GM18951 (cell line): ENCODE results near the gene IGF2BP3.

Source experiments
- POLR2A ChIP-seq: IDR thresholded peaks from 4 replicates; pipeline ENCODE4 v1.6.1; 2011; ENCODE audit warnings: mild to moderate bottlenecking; ENCODE audit not compliant: insufficient read length, insufficient read depth; ENCODE audit errors: extremely low read depth
- in situ Hi-C: fragments of 300-500 bp; cut with MboI; formaldehyde crosslinking; loops from one replicate; pipeline ENCODE4 v1.12.0; 2022; ENCODE audit warnings: low sequenced_read_pairs, mixed read lengths, inconsistent platforms; ENCODE audit not compliant: unreplicated experiment

The IGF2BP3 gene

GRCh38 chr7:23357190-23358093 is 112.8 kb downstream of the IGF2BP3 start:
- in situ Hi-C loops: no loop called here
- TF ChIP-seq POLR2A: no peak

GRCh38 chr7:23356726-23357125 is 113.6 kb downstream of the IGF2BP3 start:
- no peak for TF ChIP-seq POLR2A
- in situ Hi-C loops: no loop called here

DNA sequence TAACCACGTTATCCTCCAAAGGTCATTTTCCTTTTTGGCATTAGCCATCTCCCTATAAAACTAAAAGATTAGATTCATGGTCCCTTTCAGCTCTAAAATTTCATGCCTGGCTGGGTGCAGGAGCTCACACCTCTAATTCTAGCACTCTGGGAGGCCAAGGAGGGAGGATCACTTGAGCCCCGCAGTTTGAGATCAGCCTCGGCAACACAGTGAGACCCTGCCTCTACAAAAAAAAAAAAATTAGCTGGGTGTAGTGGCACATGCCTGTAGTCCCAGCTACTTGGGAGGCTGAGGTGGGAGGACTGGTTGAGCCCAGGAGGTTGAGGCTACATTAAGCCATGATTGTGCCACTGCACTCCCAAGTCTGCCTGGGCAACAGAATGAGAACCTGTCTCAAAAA is 114.1 kb downstream of the IGF2BP3 start:
- no peak for TF ChIP-seq POLR2A
- in situ Hi-C loops: no loop called here

DNA sequence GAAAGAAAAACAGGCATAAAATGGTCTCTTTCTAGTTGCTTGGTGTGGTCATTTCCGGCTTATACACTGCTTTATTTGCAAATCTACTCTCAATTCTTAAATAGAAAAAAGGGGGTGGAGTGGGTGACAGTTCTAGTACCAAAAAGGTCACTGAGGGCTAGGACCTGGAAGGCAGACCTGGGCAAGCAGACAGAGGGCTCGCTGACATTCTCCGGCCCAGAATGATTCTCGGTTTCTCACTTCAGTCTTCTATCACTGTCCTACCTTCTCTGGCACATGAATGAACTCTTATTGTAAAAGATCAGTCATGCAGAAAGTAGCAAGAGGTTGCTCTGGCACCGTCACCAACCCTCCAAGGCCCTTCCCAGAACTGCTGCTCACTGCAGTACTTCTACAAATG is 117.1 kb downstream of the IGF2BP3 start:
- TF ChIP-seq POLR2A: no peak
- in situ Hi-C loops: no loop called here

GRCh38 chr7:23350466-23350865 is 119.8 kb downstream of the IGF2BP3 start:
- in situ Hi-C loops: no loop called here
- TF ChIP-seq POLR2A: no peak

GRCh38 chr7:23349484-23350157 is 120.7 kb downstream of the IGF2BP3 start:
- in situ Hi-C loops: no loop called here
- no peak for TF ChIP-seq POLR2A

DNA sequence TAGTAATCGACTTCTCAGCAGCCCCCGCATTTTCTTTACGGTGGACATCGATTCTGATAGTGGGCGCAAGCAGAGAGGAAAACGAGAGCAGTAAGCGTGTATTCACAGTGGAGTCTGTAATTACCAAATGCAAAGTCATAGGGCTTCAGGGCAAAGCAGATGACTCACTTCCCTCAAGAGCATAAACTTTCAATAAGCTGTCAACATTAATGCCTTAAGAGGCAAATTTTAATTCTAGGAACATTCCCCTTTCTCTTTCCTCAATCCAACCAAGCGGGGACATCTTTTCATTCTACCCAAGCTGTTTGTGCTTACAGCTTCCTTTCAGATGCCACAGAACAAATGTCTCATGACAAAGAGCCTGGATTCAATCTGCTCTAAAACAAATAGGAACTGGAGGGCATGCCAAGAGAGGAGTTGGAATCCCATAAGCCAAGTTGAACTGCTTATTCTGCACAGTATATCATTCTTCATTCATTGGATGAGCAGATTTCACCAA is 122.6 kb downstream of the IGF2BP3 start:
- in situ Hi-C loops: no loop called here
- TF ChIP-seq POLR2A: no peak

DNA sequence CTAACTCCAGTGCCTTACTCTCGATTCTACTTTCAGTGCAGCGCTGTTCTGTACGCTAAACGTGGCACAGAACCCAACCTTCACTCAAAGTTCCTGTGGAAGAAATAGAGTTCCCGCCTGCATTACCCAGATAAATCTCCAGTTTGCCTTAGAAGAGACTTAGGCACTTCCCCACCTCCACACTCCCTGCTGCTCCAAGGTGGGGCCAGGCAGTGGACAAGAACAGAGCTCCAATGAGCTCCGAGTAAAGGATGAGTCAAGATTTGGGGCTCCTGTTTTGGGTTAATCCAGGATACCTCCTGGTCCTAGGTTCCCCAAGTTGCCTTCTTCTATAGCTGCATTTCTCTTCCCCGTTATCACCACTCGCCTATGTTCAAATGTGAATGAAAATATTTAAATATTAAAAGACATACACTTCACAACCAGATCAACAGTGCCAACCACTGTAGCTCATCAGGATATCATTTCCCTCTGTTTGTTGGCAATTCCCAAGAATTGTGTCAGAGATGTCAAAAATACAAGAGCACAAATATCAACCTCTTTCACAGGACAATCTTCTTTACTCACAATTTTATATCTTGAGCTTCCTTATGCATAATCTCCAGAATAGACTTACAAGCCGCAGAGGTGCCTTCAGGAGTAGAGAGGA is 123.1 kb downstream of the IGF2BP3 start:
- no peak for TF ChIP-seq POLR2A

GRCh38 chr7:23346316-23346715 is 124.0 kb downstream of the IGF2BP3 start:
- in situ Hi-C loops: no loop called here
- no peak for TF ChIP-seq POLR2A

More for the DNA sequence above, 123.1 kb downstream of the IGF2BP3 start:
- in situ Hi-C loops: no loop called here

- in situ Hi-C loops: no loop called here
- TF ChIP-seq POLR2A: no peak
Observed at GRCh38 chr7:23345601-23346000, 124.7 kb downstream of the IGF2BP3 start.

DNA sequence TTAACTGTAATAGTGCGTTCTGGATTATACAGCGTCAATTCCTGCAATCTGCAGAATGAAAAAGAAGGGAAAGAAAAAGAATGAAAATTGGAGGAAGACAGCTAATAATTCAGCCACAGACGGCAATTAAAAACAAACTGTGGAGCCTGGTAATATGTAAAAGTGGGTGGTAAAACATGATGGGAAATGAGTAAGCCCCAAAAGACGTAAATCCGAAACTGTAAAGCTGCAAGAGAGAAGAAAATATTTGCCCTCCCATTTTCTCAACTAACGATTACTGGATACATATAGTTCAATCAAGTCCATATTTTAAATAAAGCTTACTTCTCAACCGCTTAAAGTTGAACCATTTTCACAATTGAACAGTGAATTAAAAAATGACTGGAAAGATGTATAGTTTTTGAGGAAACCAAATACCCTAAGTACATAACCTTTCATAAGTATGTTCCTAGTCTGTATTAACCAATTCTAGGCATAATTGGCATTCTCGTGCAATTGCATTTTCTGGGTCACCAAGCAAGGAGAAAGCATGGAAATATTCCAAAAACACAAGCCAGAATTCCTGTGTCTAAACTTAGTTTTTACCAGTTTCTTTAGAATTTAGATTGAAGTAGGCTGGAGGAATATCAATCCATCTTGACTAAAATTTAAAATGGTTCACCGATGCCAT is 126.3 kb downstream of the IGF2BP3 start:
- no peak for TF ChIP-seq POLR2A
- in situ Hi-C loops: no loop called here

GRCh38 chr7:23343102-23343501 is 127.2 kb downstream of the IGF2BP3 start:
- no peak for TF ChIP-seq POLR2A

More at GRCh38 chr7:23343102-23343501, 127.2 kb downstream of the IGF2BP3 start:
- in situ Hi-C loops: no loop called here
